ENCODE measurements around the gene SLC4A1.

DNA sequence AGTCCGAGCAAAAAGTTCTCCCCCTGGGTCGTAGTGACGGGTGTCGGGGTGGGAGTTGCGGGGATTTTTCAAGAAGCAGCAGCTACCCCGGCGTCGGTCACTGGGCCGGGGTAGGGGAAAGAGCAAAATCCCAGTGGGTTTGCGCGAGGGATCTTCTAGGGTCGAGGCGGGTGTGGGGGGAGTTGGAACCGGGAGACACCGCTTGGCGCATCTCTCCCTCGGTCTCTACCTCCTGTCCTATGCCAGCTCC is 46.1 kb downstream of the SLC4A1 start:
- TF ChIP-seq, protein P1, sequence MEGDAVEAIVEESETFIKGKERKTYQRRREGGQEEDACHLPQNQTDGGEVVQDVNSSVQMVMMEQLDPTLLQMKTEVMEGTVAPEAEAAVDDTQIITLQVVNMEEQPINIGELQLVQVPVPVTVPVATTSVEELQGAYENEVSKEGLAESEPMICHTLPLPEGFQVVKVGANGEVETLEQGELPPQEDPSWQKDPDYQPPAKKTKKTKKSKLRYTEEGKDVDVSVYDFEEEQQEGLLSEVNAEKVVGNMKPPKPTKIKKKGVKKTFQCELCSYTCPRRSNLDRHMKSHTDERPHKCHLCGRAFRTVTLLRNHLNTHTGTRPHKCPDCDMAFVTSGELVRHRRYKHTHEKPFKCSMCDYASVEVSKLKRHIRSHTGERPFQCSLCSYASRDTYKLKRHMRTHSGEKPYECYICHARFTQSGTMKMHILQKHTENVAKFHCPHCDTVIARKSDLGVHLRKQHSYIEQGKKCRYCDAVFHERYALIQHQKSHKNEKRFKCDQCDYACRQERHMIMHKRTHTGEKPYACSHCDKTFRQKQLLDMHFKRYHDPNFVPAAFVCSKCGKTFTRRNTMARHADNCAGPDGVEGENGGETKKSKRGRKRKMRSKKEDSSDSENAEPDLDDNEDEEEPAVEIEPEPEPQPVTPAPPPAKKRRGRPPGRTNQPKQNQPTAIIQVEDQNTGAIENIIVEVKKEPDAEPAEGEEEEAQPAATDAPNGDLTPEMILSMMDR (IDR thresholded peaks at IDR 0.05): no peak
- TF ChIP-seq POLR2A (IDR thresholded peaks at IDR 0.05): no peak

All from heart left ventricle (tissue), 13 donors.